IgD-negative memory B cell (primary cell): ENCODE data around the gene CORO2B. TPM values are rescaled to one million over a fixed set of nuclear protein-coding genes. Genes with fewer than 3 reads are reported as not detected.

Experiments used
- H3K27ac Mint-ChIP-seq, 3 donors: one replicate each; pipeline ENCODE4 v1.8.0; 2020 to 2022; ENCODE audit warnings: mild to moderate bottlenecking in 3 of 3, mixed read lengths in 3 of 3, moderate library complexity in 1 of 3
- H3K27me3 Mint-ChIP-seq: one replicate; pipeline ENCODE4 v1.8.0; 2021; ENCODE audit warnings: mixed read lengths
- H3K36me3 Mint-ChIP-seq: one replicate; pipeline ENCODE4 v1.8.0; 2020; ENCODE audit warnings: mild to moderate bottlenecking, mixed read lengths
- H3K4me1 Mint-ChIP-seq, 3 donors: one replicate each; pipeline ENCODE4 v1.8.0; 2020 to 2022; ENCODE audit warnings: mixed read lengths in 3 of 3, mild to moderate bottlenecking in 1 of 3
- H3K4me3 Mint-ChIP-seq, 4 donors: one replicate each; pipeline ENCODE4 v1.8.0; 2020 to 2022; ENCODE audit warnings: mild to moderate bottlenecking in 4 of 4, mixed read lengths in 4 of 4, moderate library complexity in 3 of 4
- H3K9me3 Mint-ChIP-seq, 3 donors: one replicate each; pipeline ENCODE4 v1.8.0; 2020 to 2021; ENCODE audit warnings: mixed read lengths in 3 of 3, mild to moderate bottlenecking in 1 of 3
- polyA plus RNA-seq: library from polyadenylated mRNA; unstranded; fragments of 300-500 nt; fragmentation: Illumina TruSeq; gene quantifications from one replicate; pipeline ENCODE4 v1.2.3, GENCODE V29; 2021

The CORO2B gene
- polyA plus RNA-seq, 1 donor from 2014 or later: 0.94 TPM

GRCh38 chr15:68574629-68575028 is 4.2 kb upstream of the CORO2B start:
- Mint-ChIP-seq H3K27ac (no peak overlapping the region), H3K4me3 (peak overlapping the region in 1 of 4 donors; percentile 24), H3K4me1 (peaks cover 10 to 19% (median 12%) of the 10 kb centered on the region in 3 donors), H3K9me3 (peaks cover 0 to 3% (median 0%) of the 10 kb centered on the region in 3 donors), H3K27me3 (peaks cover 51% of the 10 kb centered on the region), H3K36me3 (no peaks in the 10 kb centered on the region)

- H3K36me3 Mint-ChIP-seq: peaks cover 2% of the 10 kb centered on the region
- peaks cover 16 to 29% (median 18%) of the 10 kb centered on the region in 3 donors for H3K4me1 Mint-ChIP-seq
- peaks cover 47% of the 10 kb centered on the region for H3K27me3 Mint-ChIP-seq
- peak overlapping the region in 2 of 4 donors; percentile 30 to 55 for H3K4me3 Mint-ChIP-seq
- H3K27ac Mint-ChIP-seq: no peak overlapping the region
- H3K9me3 Mint-ChIP-seq: peaks cover 0 to 4% (median 0%) of the 10 kb centered on the region in 3 donors
Measured at GRCh38 chr15:68576235-68576892, 2.4 kb upstream of the CORO2B start.

- Mint-ChIP-seq H3K36me3 (peaks cover 2% of the 10 kb centered on the region), H3K27me3 (peaks cover 35% of the 10 kb centered on the region), H3K4me1 (peaks cover 14 to 34% (median 18%) of the 10 kb centered on the region in 3 donors)
Measured at GRCh38 chr15:68578175-68578979, 416 bp upstream of the CORO2B start.

GRCh38 chr15:68580026-68580882 is 1.5 kb downstream of the CORO2B start:
- Mint-ChIP-seq H3K4me1 (peaks cover 14 to 29% (median 16%) of the 10 kb centered on the region in 3 donors), H3K4me3 (peak overlapping the region; percentile 63 to 81 (median 70)), H3K9me3 (peaks cover 0 to 1% (median 0%) of the 10 kb centered on the region in 3 donors), H3K27ac (peak overlapping the region in 1 of 3 donors; percentile 16), H3K27me3 (peaks cover 28% of the 10 kb centered on the region), H3K36me3 (peaks cover 2% of the 10 kb centered on the region)

More at GRCh38 chr15:68578175-68578979, 416 bp upstream of the CORO2B start:
- Mint-ChIP-seq H3K27ac (peak overlapping the region; percentile 59 to 83 (median 62)), H3K9me3 (peaks cover 0 to 4% (median 0%) of the 10 kb centered on the region in 3 donors), H3K4me3 (peak overlapping the region; percentile 83 to 93 (median 89))

GRCh38 chr15:68580883-68581155 is 2.0 kb downstream of the CORO2B start:
- H3K9me3 Mint-ChIP-seq: peaks cover 0 to 1% (median 0%) of the 10 kb centered on the region in 3 donors
- no peak overlapping the region for H3K27ac Mint-ChIP-seq
- peaks cover 14 to 29% (median 16%) of the 10 kb centered on the region in 3 donors for H3K4me1 Mint-ChIP-seq
- H3K4me3 Mint-ChIP-seq: peak overlapping the region in 2 of 4 donors; percentile 75 to 81
- peaks cover 26% of the 10 kb centered on the region for H3K27me3 Mint-ChIP-seq
- peaks cover 2% of the 10 kb centered on the region for H3K36me3 Mint-ChIP-seq

- Mint-ChIP-seq H3K27me3 (peaks cover 19% of the 10 kb centered on the region), H3K27ac (no peak overlapping the region), H3K9me3 (peaks cover 0 to 1% (median 0%) of the 10 kb centered on the region in 3 donors), H3K4me3 (peak overlapping the region in 3 of 4 donors; percentile 29 to 81 (median 47)), H3K36me3 (peaks cover 2% of the 10 kb centered on the region), H3K4me1 (peaks cover 13 to 29% (median 16%) of the 10 kb centered on the region in 3 donors)
Measured at GRCh38 chr15:68581725-68582124, 2.9 kb downstream of the CORO2B start.

GRCh38 chr15:68582236-68582635 is 3.4 kb downstream of the CORO2B start:
- no peak overlapping the region for H3K27ac Mint-ChIP-seq
- H3K9me3 Mint-ChIP-seq: peaks cover 0 to 1% (median 0%) of the 10 kb centered on the region in 3 donors
- peak overlapping the region in 1 of 4 donors; percentile 81 for H3K4me3 Mint-ChIP-seq
- H3K36me3 Mint-ChIP-seq: peaks cover 2% of the 10 kb centered on the region
- peaks cover 11 to 29% (median 16%) of the 10 kb centered on the region in 3 donors for H3K4me1 Mint-ChIP-seq
- H3K27me3 Mint-ChIP-seq: peaks cover 16% of the 10 kb centered on the region

GRCh38 chr15:68582864-68583263 is 4.1 kb downstream of the CORO2B start:
- H3K4me1 Mint-ChIP-seq: peaks cover 10 to 25% (median 13%) of the 10 kb centered on the region in 3 donors
- no peak overlapping the region for H3K27ac Mint-ChIP-seq
- peak overlapping the region in 1 of 4 donors; percentile 81 for H3K4me3 Mint-ChIP-seq
- peaks cover 2% of the 10 kb centered on the region for H3K36me3 Mint-ChIP-seq
- peaks cover 0 to 1% (median 0%) of the 10 kb centered on the region in 3 donors for H3K9me3 Mint-ChIP-seq
- H3K27me3 Mint-ChIP-seq: peaks cover 10% of the 10 kb centered on the region

GRCh38 chr15:68583321-68583720 is 4.5 kb downstream of the CORO2B start:
- Mint-ChIP-seq H3K9me3 (peaks cover 0 to 1% (median 0%) of the 10 kb centered on the region in 3 donors), H3K36me3 (peaks cover 2% of the 10 kb centered on the region), H3K27me3 (peaks cover 7% of the 10 kb centered on the region), H3K27ac (no peak overlapping the region), H3K4me1 (peaks cover 10 to 20% (median 14%) of the 10 kb centered on the region in 3 donors), H3K4me3 (no peak overlapping the region)

GRCh38 chr15:68583936-68584755 is 5.4 kb downstream of the CORO2B start:
- peaks cover 7% of the 10 kb centered on the region for H3K27me3 Mint-ChIP-seq

GRCh38 chr15:68584756-68585573 is 6.2 kb downstream of the CORO2B start:
- no peak overlapping the region for H3K4me3 Mint-ChIP-seq
- H3K36me3 Mint-ChIP-seq: peaks cover 2% of the 10 kb centered on the region
- H3K4me1 Mint-ChIP-seq: peaks cover 9 to 17% (median 12%) of the 10 kb centered on the region in 3 donors
- H3K9me3 Mint-ChIP-seq: no peaks in the 10 kb centered on the region
- no peak overlapping the region for H3K27ac Mint-ChIP-seq
- peaks cover 2% of the 10 kb centered on the region for H3K27me3 Mint-ChIP-seq

More at GRCh38 chr15:68583936-68584755, 5.4 kb downstream of the CORO2B start:
- peaks cover 2% of the 10 kb centered on the region for H3K36me3 Mint-ChIP-seq
- H3K4me1 Mint-ChIP-seq: peaks cover 12 to 20% (median 14%) of the 10 kb centered on the region in 3 donors
- peaks cover 0 to 1% (median 0%) of the 10 kb centered on the region in 3 donors for H3K9me3 Mint-ChIP-seq
- no peak overlapping the region for H3K27ac Mint-ChIP-seq
- peak overlapping the region in 1 of 4 donors; percentile 39 for H3K4me3 Mint-ChIP-seq

GRCh38 chr15:68585574-68586273 is 6.9 kb downstream of the CORO2B start:
- Mint-ChIP-seq H3K27me3 (no peaks in the 10 kb centered on the region), H3K27ac (peak overlapping the region in 1 of 3 donors; percentile 61), H3K4me1 (peaks cover 7 to 10% (median 8%) of the 10 kb centered on the region in 3 donors), H3K4me3 (no peak overlapping the region), H3K36me3 (peaks cover 2% of the 10 kb centered on the region), H3K9me3 (no peaks in the 10 kb centered on the region)
